Measurements from ENCODE around the gene CACNA1S. TPM values are rescaled to one million over a fixed set of nuclear protein-coding genes. Genes with fewer than 3 reads are reported as not detected.

CACNA1S gene
- total RNA-seq, 1 experiment from 2014 or later, result not detected

DNA sequence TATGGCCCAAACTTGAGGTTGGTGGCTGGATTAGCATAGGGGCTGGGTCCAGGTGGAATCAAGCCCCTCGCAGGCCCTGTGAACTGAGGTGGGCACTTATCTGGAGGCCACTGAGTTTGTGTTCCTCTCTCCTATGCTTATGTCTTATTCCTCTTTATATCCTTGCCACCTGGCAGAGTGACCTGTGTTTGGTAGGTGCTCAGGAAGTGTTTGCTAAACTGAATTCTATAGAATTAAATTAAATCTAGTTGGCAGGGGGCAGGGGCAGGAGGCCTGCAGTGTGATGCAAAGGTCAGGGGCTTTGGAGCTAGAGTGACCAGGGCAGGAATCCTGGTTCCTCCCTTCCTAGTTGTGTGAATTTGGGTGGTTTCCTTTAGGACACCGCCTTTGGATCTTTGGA is 43.1 kb upstream of the CACNA1S start:
- intact Hi-C loops (cut with micrococcal nuclease; ENCODE audit: unreplicated experiment) (no loop called here), in situ Hi-C loops (cut with HindIII; ENCODE audit: low pct_unique_long_range_greater_than_20kb, low sequenced_read_pairs) (no loop called here)
- Histone ChIP-seq H3K27ac (ENCODE audit: low read length) (no peak overlapping the region), H3K9me3 (ENCODE audit: control insufficient read depth, insufficient read depth, low read depth, low read length) (no peaks in the 10 kb centered on the region), H3K4me1 (ENCODE audit: control insufficient read depth, insufficient read depth, low read length) (peaks cover 11% of the 10 kb centered on the region), H3K4me3 (ENCODE audit: low read depth in 2 of 2, low read length in 2 of 2) (no peak overlapping the region), H3K27me3 (ENCODE audit: control insufficient read depth, insufficient read depth, low read length) (no peaks in the 10 kb centered on the region; the same call in 1 of the 2 replicates), H3K36me3 (ENCODE audit: control insufficient read depth, insufficient read depth, low read length) (no peaks in the 10 kb centered on the region)
- ChIA-PET POLR2A (interaction anchor here (0.6 kb wide), 1 partner anchor 53 kb away, joined by 6 read pairs; no protein-coding TSS in a partner anchor), CTCF (no interaction called here)
- no peak for ATAC-seq
- TF ChIP-seq, protein P1, sequence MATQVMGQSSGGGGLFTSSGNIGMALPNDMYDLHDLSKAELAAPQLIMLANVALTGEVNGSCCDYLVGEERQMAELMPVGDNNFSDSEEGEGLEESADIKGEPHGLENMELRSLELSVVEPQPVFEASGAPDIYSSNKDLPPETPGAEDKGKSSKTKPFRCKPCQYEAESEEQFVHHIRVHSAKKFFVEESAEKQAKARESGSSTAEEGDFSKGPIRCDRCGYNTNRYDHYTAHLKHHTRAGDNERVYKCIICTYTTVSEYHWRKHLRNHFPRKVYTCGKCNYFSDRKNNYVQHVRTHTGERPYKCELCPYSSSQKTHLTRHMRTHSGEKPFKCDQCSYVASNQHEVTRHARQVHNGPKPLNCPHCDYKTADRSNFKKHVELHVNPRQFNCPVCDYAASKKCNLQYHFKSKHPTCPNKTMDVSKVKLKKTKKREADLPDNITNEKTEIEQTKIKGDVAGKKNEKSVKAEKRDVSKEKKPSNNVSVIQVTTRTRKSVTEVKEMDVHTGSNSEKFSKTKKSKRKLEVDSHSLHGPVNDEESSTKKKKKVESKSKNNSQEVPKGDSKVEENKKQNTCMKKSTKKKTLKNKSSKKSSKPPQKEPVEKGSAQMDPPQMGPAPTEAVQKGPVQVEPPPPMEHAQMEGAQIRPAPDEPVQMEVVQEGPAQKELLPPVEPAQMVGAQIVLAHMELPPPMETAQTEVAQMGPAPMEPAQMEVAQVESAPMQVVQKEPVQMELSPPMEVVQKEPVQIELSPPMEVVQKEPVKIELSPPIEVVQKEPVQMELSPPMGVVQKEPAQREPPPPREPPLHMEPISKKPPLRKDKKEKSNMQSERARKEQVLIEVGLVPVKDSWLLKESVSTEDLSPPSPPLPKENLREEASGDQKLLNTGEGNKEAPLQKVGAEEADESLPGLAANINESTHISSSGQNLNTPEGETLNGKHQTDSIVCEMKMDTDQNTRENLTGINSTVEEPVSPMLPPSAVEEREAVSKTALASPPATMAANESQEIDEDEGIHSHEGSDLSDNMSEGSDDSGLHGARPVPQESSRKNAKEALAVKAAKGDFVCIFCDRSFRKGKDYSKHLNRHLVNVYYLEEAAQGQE (IDR thresholded peaks at IDR 0.05; ENCODE audit: insufficient read depth in 1 of 2, low read depth in 2 of 2, low read length in 1 of 2), result no peak
- TF ChIP-seq SIN3A (IDR thresholded peaks at IDR 0.05; ENCODE audit: borderline replicate concordance, insufficient read depth, low read depth, low read length) (no peak), POLR2AphosphoS5 (IDR thresholded peaks at IDR 0.05; ENCODE audit: low read depth, low read length) (no peak), TCF7L2 (IDR thresholded peaks at IDR 0.05; ENCODE audit: low read depth, low read length) (no peak)
- TF ChIP-seq, protein P2, sequence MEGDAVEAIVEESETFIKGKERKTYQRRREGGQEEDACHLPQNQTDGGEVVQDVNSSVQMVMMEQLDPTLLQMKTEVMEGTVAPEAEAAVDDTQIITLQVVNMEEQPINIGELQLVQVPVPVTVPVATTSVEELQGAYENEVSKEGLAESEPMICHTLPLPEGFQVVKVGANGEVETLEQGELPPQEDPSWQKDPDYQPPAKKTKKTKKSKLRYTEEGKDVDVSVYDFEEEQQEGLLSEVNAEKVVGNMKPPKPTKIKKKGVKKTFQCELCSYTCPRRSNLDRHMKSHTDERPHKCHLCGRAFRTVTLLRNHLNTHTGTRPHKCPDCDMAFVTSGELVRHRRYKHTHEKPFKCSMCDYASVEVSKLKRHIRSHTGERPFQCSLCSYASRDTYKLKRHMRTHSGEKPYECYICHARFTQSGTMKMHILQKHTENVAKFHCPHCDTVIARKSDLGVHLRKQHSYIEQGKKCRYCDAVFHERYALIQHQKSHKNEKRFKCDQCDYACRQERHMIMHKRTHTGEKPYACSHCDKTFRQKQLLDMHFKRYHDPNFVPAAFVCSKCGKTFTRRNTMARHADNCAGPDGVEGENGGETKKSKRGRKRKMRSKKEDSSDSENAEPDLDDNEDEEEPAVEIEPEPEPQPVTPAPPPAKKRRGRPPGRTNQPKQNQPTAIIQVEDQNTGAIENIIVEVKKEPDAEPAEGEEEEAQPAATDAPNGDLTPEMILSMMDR (IDR thresholded peaks at IDR 0.05), result no peak
- BruUV-seq (replicated peaks), result no TSS peak
- DNase-seq (ENCODE audit: low read depth, low spot score), result no peak

DNA sequence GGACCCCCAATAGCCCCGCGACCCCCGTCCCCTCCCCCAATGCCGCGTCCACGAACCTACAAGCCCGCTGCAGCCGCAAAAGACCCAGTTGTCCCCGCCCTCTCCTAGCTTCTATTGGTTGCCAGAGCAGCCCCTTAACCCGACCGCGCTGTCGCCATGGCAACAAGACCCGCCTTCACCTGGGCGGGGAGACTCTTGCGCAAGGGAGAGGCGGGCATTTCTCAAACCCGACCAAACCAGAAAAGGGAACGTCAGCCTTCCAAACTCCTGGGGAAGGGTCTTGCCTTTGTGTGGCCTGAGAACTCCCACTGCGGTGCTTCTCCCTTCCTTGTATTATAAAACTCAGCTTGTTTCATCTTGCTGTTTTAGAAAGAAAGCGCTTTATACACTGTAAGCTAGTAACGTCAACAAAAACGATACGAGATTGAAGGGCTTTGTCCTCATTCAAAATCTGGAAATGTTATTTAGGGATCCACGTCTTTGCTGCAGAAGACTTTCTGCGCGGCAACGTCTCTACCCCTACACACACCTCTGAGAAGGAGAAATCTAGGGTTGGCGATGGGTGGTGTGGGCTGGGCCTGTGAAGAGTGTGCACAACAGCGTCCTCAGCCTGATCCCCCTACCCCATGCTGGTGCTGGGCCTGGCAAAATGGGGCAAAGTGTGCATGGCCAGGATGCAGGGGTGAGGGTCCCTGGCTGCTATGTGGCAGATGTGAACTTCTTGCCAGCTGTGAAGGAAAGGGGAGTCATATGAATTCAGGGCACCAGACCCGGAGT is 42.4 kb upstream of the CACNA1S start, which contains the start of gene TMEM9:
Gene TMEM9 (minus strand): TSS at position 86 of the 777 bp plus-strand sequence. CDS start 551 bp downstream, outside the sequence.
- in situ Hi-C loops (cut with HindIII; ENCODE audit: low pct_unique_long_range_greater_than_20kb, low sequenced_read_pairs) (no loop called here), intact Hi-C loops (cut with micrococcal nuclease; ENCODE audit: unreplicated experiment) (loop anchor here (5.0 kb wide), 1 partner anchor 68 kb away; no protein-coding TSS in a partner anchor)
- H3K4me1 ChIP-seq (ENCODE audit: control insufficient read depth, insufficient read depth, low read length), result peaks cover 11% of the 10 kb centered on the region
- BruUV-seq (replicated peaks), result no TSS peak
- ChIA-PET CTCF (no interaction called here), POLR2A (interaction anchor here (0.6 kb wide), 1 partner anchor 52 kb away, joined by 6 read pairs; no protein-coding TSS in a partner anchor)
- 0 out of 2 replicates have a peak, but pooled peaks have one; percentile 24 for TF ChIP-seq POLR2AphosphoS5 (IDR thresholded peaks at IDR 0.05; ENCODE audit: low read depth, low read length)
- TF ChIP-seq, protein P2 (IDR thresholded peaks at IDR 0.05), result no peak
- no peak for TF ChIP-seq TCF7L2 (IDR thresholded peaks at IDR 0.05; ENCODE audit: low read depth, low read length)
- TF ChIP-seq, protein P1 (IDR thresholded peaks at IDR 0.05; ENCODE audit: insufficient read depth in 1 of 2, low read depth in 2 of 2, low read length in 1 of 2), result no peak
- no peaks in the 10 kb centered on the region; the same call in 1 of the 2 replicates for H3K27me3 ChIP-seq (ENCODE audit: control insufficient read depth, insufficient read depth, low read length)
- DNase-seq (ENCODE audit: low read depth, low spot score), result peak; percentile 84
- H3K4me3 ChIP-seq (ENCODE audit: low read depth in 2 of 2, low read length in 2 of 2), result peak within 1 kb of the TSS; percentile 65 to 72
- H3K27ac ChIP-seq (ENCODE audit: low read length), result peak within 1 kb of the TSS; percentile 86
- ATAC-seq, result peak; percentile 99
- H3K36me3 ChIP-seq (ENCODE audit: control insufficient read depth, insufficient read depth, low read length), result peaks cover 3% of the 10 kb centered on the region; the same call in 1 of the 2 replicates
- no peaks in the 10 kb centered on the region for H3K9me3 ChIP-seq (ENCODE audit: control insufficient read depth, insufficient read depth, low read depth, low read length)

All from Panc1 (cell line).